Measurements from ENCODE around the gene ATG4B. TPM values are rescaled to one million over a fixed set of nuclear protein-coding genes. Genes with fewer than 3 reads are reported as not detected.

ATG4B gene
- total RNA-seq, 4 donors from 2014 or later = 50.5 to 173 (median 88.0) TPM

DNA sequence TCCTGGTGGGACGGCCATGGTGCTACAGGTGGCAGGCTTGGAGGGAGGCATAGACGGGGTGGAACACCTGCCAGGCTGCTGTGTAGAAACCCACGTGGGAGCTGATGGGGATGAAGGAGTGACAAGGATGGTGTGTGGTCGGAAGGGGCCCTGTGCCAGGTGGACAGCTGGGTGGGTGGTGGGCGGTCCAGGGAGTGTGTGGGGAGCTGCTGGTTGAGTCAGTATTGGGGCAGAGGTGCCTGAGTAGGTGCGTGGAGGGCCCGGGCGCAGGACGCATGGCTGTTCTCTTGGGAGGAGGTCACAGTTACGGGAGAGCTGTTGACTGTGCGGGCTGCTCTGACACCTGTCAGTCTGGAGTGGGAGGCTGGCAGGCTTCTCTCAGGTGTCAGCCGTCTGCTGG, 84.4 kb downstream of the ATG4B start:
- DNase-seq (ENCODE audit: low spot score in 2 of 2) = no peak
- H3K9me3 ChIP-seq = no peaks in the 10 kb centered on the region
- H3K27me3 ChIP-seq = no peaks in the 10 kb centered on the region
- no peak overlapping the region for H3K4me3 ChIP-seq
- WGBS = 92% methylated on average over 12 of the region's 12 CpGs
- TF ChIP-seq, protein P1, sequence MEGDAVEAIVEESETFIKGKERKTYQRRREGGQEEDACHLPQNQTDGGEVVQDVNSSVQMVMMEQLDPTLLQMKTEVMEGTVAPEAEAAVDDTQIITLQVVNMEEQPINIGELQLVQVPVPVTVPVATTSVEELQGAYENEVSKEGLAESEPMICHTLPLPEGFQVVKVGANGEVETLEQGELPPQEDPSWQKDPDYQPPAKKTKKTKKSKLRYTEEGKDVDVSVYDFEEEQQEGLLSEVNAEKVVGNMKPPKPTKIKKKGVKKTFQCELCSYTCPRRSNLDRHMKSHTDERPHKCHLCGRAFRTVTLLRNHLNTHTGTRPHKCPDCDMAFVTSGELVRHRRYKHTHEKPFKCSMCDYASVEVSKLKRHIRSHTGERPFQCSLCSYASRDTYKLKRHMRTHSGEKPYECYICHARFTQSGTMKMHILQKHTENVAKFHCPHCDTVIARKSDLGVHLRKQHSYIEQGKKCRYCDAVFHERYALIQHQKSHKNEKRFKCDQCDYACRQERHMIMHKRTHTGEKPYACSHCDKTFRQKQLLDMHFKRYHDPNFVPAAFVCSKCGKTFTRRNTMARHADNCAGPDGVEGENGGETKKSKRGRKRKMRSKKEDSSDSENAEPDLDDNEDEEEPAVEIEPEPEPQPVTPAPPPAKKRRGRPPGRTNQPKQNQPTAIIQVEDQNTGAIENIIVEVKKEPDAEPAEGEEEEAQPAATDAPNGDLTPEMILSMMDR (IDR thresholded peaks at IDR 0.05) = no peak
- TF ChIP-seq EP300 (IDR thresholded peaks at IDR 0.05) = no peak
- no peak for TF ChIP-seq POLR2AphosphoS5 (IDR thresholded peaks at IDR 0.05)
- TF ChIP-seq POLR2A (IDR thresholded peaks at IDR 0.05) = no peak
- H3K36me3 ChIP-seq = peaks cover 90% of the 10 kb centered on the region
- H3K27ac ChIP-seq = no peak overlapping the region
- H3K4me1 ChIP-seq = no peaks in the 10 kb centered on the region

DNA sequence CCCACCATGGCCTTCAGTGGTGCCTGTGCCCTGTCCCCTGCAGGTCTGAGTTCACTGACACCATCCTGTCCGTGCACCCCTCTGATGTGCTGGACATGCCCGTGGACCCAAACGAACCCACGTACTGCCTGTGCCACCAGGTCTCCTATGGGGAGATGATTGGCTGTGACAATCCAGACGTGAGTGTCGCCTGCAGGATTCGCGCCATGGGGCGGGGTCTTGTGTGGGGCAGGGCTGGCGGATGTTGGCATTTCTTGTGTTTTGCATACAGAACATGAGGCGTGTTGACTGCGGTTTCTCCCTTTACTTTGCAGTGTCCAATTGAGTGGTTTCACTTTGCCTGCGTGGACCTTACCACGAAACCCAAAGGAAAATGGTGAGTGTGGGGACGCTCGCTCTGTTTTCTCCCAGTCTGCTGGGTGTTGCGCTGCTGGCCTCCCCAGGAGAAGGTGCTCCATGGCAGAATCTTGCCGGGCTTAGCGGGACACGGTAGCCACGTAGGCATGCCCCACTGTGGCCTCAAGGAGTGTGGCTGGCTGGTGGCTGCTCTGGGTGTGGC, 85.5 kb downstream of the ATG4B start:
- no peak overlapping the region for H3K4me3 ChIP-seq
- DNase-seq (ENCODE audit: low spot score in 2 of 2) = no peak
- 97% methylated on average over 21 of the region's 21 CpGs for WGBS

More for the DNA sequence above, 85.5 kb downstream of the ATG4B start:
- H3K27me3 ChIP-seq = no peaks in the 10 kb centered on the region
- TF ChIP-seq POLR2A (IDR thresholded peaks at IDR 0.05) (no peak), EP300 (IDR thresholded peaks at IDR 0.05) (no peak), POLR2AphosphoS5 (IDR thresholded peaks at IDR 0.05) (no peak)
- TF ChIP-seq, protein P1 (IDR thresholded peaks at IDR 0.05) = no peak
- no peak overlapping the region for H3K27ac ChIP-seq
- no peaks in the 10 kb centered on the region for H3K9me3 ChIP-seq
- peaks cover 80% of the 10 kb centered on the region for H3K36me3 ChIP-seq
- H3K4me1 ChIP-seq = no peaks in the 10 kb centered on the region

Other genes with a start within 250 kb of the ATG4B start
- gene STK25, start 129.1 kb upstream of the ATG4B start, total RNA-seq = 100 to 1,000 TPM; 131 to 232 (median 147) TPM
- gene BOK, start 78.9 kb upstream of the ATG4B start, total RNA-seq = 10 to 100 TPM; 32.4 to 61.6 (median 60.5) TPM
- gene THAP4, start 535 bp upstream of the ATG4B start, total RNA-seq = 10 to 100 TPM; 46.4 to 56.2 (median 51.2) TPM
- 10 to 100 TPM; 14.6 to 29.1 (median 18.2) TPM for gene DTYMK, start 49.1 kb downstream of the ATG4B start, total RNA-seq
- gene ING5, start 64.3 kb downstream of the ATG4B start, total RNA-seq = 10 to 100 TPM; 32.1 to 94.9 (median 46.4) TPM
- 100 to 1,000 TPM in 1 of 4 donors, 10 to 100 TPM in 3; 37.7 to 160 (median 62.2) TPM for gene D2HGDH, start 96.9 kb downstream of the ATG4B start, total RNA-seq
- not detected for gene GAL3ST2, start 139.1 kb downstream of the ATG4B start, total RNA-seq
- under 1 TPM in 2 of 4 donors, not detected in 2; 0.21 to 0.70 TPM for gene NEU4, start 171.5 kb downstream of the ATG4B start, total RNA-seq
- gene PDCD1, start 221.2 kb downstream of the ATG4B start, total RNA-seq = not detected
- not detected for gene RTP5, start 232.0 kb downstream of the ATG4B start, total RNA-seq

Data from suprapubic skin (tissue), 4 donors.